Hematopoietic multipotent progenitor cell (in vitro differentiated cells): ENCODE data around the gene TPR. TPM values are rescaled to one million over a fixed set of nuclear protein-coding genes. Genes with fewer than 3 reads are reported as not detected.

Experiments
- DNase-seq, 3 donors: peaks; one replicate each; pipeline ENCODE4 v3.0.0-alpha.2; 2011 to 2015; ENCODE audit warnings: low read depth in 2 of 3, low spot score in 2 of 3
- total RNA-seq: library from RNA; depleted of rRNA; stranded (reverse); fragments of >200 nt; gene quantifications from one replicate; pipeline ENCODE4 v1.2.3, GENCODE V29; 2012

Gene TPR
- total RNA-seq, 1 donor: 70.0 TPM

GRCh38 chr1:186292875-186293274 is 82.2 kb downstream of the TPR start:
- no peak for DNase-seq

- DNase-seq: no peak
Measured at GRCh38 chr1:186291271-186291670, 83.8 kb downstream of the TPR start.

DNA sequence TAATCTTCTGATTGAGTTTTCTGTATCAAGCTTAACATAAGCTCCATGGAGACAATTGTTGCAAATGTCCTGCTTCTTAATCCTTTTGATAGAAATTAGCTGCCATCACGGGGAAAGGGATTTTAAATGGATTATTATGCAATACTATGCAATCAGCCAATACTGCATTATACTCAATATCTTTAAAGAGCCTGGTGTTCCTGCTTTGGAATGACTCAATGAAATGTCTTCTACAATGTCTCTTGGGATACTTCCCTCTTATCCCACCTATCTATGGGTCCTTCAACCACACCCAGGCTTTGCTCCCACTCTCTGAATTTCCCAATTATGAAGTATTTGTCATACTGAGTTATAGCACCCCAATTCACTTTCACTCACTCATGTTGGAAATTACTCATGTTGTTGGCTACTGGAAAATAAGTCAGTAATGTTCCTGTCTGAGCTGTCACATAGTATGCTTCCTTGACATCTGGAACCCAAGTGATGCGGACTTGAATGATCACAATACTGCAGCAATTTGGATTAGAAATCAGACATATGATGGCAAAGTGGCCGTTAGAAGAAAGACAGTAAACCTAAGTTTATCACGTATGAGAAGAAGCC is 85.0 kb downstream of the TPR start:
- DNase-seq: no peak

DNA sequence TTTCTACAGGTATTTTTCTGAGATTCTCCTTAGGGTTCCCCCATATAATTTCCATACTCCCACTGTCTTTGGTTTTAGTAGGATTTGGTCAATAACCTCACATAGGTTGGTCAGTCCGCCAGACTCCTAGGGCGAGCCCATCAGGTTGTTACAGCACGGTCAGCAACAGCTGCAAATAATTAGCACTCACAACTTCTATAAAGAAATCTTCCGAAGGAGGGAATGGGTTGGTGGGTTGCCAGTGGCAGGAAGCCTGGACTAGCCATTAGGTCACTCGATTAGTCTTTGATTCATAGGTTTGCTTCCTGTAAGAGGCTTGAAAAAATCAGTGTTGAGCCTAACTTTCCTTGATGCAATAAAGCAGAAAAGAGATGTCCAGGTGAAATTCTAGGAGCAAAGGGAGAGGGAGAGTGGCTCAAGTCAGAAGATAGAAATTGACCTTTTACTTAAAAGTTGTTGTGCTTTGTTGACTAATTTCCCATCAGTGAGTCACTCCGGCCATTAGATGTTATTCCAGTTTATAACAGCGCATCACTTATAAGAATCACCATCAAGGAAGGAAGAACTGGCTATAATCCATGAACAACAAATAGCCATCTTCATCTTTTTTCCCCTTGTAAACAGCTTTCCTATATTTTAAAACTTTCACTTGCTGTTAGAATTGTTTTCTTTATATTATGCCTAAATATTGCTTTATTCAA is 88.3 kb downstream of the TPR start:
- DNase-seq: no peak

DNA sequence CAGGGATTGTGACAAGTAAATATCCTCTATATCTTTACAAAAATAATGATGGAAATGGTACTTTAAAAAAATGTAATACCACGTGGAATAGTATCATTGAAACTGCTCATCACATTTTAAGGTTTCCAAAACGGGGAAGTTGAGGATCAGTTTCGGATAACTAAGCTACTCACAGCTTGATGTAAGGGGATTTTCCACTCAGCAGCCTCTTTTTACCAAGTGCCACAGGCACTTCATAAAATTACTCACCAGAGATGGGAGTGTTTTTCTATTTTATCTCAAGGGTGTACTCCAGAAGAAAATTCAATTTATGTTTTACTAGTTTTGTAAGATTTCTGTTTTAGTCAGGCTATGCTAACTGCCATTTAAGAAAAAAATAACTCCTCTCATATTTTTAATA is 91.7 kb downstream of the TPR start:
- DNase-seq: no peak

DNA sequence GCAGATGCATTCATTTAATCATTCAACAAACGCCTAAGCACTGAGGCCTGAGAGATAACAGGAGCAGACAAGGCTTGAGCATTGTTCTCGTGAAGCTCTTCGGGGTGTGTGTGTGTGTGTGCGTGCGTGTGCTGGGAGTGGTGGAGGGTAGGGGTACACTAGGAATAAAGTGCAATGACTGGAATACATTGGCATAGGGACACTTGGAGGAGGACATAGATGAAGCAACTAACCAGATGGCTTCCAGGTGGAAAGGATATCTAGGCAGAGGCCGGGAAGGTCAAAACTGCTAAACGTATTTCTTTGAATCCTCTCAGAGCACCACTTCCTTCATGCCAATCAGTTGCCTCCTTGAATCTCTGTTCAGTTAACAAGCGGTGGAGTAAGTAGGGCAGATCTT is 92.6 kb downstream of the TPR start:
- no peak for DNase-seq

- no peak for DNase-seq
Measured at GRCh38 chr1:186275822-186276221, 99.2 kb downstream of the TPR start.

DNA sequence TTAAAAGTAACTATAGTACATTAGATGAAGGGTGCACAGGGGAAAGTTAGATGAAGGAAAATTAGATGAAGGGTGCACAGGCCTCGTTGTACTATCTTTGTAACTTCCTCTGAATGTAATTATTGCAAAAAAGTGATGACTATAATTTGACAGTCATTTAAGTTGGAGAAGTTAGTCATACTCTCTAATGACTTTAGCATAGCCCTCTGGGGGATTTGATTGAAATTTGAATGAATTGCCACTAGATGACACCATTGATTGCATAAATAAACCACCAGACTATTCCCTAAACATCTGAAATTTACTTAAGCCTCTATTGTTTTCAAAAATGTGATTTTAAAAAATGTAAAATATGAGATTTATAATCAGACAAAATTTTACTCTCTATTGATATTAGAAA is 102.6 kb downstream of the TPR start:
- peak in 2 of 3 donors; percentile 3 for DNase-seq

DNA sequence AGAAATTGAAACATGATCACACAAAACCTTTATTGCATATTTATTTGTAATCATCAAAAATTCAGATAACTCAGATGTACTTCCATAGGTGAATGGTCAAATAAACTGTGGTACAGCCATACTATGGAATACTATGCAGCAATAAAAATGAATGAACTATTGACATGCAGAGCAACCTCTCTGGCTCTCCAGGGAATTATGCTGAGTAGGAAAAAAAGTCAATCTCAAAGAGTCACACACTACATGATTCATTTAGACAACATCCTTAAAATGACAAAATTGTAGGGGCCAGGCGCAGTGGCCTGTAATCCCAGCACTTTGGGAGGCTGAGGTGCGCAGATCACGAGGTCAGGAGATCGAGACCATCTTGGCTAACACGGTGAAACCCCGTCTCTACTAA is 104.0 kb downstream of the TPR start:
- DNase-seq: no peak

Other genes starting within 250 kb of the TPR start
- under 0.01 TPM for gene PRG4, start 79.0 kb downstream of the TPR start, total RNA-seq
- 5.4 TPM for gene ODR4, start 585 bp upstream of the TPR start, total RNA-seq
- not detected for gene PDC, start 85.9 kb upstream of the TPR start, total RNA-seq